Keratinocyte (primary cell): ENCODE results near the gene RANBP10.

Experiments
- CTCF ChIP-seq, 3 experiments: IDR thresholded peaks in 1 of 3; conservative IDR thresholded peaks in 1 of 3; optimal IDR thresholded peaks in 1 of 3; 2 replicates in 2 of 3; 3 replicates in 1 of 3; pipeline versions ENCODE3 to v1.5.1; 2011; ENCODE audit warnings: low read length in 3 of 3, mild to moderate bottlenecking in 3 of 3, moderate library complexity in 2 of 3, control low read depth in 1 of 3, inconsistent platforms in 1 of 3; ENCODE audit not compliant: insufficient read depth in 2 of 3; ENCODE audit errors: extremely low read depth in 1 of 3
- EZH2 ChIP-seq: IDR thresholded peaks from one replicate; pipeline ENCODE4 v1.6.1; 2012; ENCODE audit warnings: inconsistent platforms, mild to moderate bottlenecking, low read length, moderate library complexity

GRCh38 chr16:67683767-67684166 lies 122.6 kb downstream of the RANBP10 start:
- TF ChIP-seq EZH2 (no peak), CTCF (optimal IDR thresholded peaks at IDR 0.05 in 1 of 3, IDR thresholded peaks at IDR 0.05 in 1 of 3, conservative IDR thresholded peaks at IDR 0.05 in 1 of 3; ENCODE audit: extremely low read depth in 1 of 3, insufficient read depth in 2 of 3, low read length in 3 of 3) (no peak)
